HepG2 (cell line): ENCODE results near the gene GEMIN2. TPM values are rescaled to one million over a fixed set of nuclear protein-coding genes. Genes with fewer than 3 reads are reported as not detected.

Experiments used
- ARID2 ChIP-seq: sonication (generic); formaldehyde crosslinking; IDR thresholded peaks from 2 replicates; pipeline ENCODE4 v1.8.1; 2022; ENCODE audit warnings: mild to moderate bottlenecking, missing genetic modification reagents, borderline replicate concordance
- ELF1 ChIP-seq: sonication (generic); formaldehyde crosslinking; IDR thresholded peaks from 2 replicates; pipeline ENCODE4 v1.4.0; 2020; ENCODE audit warnings: missing genetic modification reagents
- FOXJ3 ChIP-seq: sonication (generic); formaldehyde crosslinking; IDR thresholded peaks from 2 replicates; pipeline ENCODE4 v1.4.0; 2020; ENCODE audit warnings: missing genetic modification reagents, mild to moderate bottlenecking, borderline replicate concordance
- GABPA ChIP-seq, 2 experiments: IDR thresholded peaks; 2 replicates each; pipeline ENCODE4 v1.6.1; 2011 to 2016; ENCODE audit warnings: low read depth in 2 of 2, low read length in 1 of 2, missing biosample characterization in 1 of 2, missing genetic modification characterization in 1 of 2
- IKZF1 ChIP-seq: fragments of 450-650 bp; IDR thresholded peaks from 2 replicates; pipeline ENCODE4 v1.7.1; 2016
- MXD4 ChIP-seq: IDR thresholded peaks from 2 replicates; pipeline ENCODE4 v1.6.1; 2016; ENCODE audit warnings: mild to moderate bottlenecking, missing biosample characterization, missing genetic modification reagents
- MXI1 ChIP-seq: IDR thresholded peaks from 3 replicates; pipeline ENCODE4 v1.6.1; 2012; ENCODE audit warnings: low read depth, low read length, inconsistent platforms, borderline replicate concordance
- MZF1 ChIP-seq: sonication (generic); formaldehyde crosslinking; IDR thresholded peaks from 2 replicates; pipeline ENCODE4 v1.8.1; 2023; ENCODE audit warnings: mild to moderate bottlenecking, missing genetic modification reagents, borderline replicate concordance
- THYN1 ChIP-seq: sonication (generic); formaldehyde crosslinking; IDR thresholded peaks from 2 replicates; pipeline ENCODE4 v1.8.1; 2023; ENCODE audit warnings: low read depth, mild to moderate bottlenecking, moderate library complexity, missing genetic modification reagents, borderline replicate concordance
- ZMYM4 ChIP-seq: sonication (generic); formaldehyde crosslinking; IDR thresholded peaks from 2 replicates; pipeline ENCODE4 v1.8.1; 2023; ENCODE audit warnings: mild to moderate bottlenecking, missing genetic modification reagents
- ZNF121 ChIP-seq: sonication (generic); formaldehyde crosslinking; IDR thresholded peaks from 2 replicates; pipeline ENCODE4 v1.5.0; 2020; ENCODE audit warnings: mild to moderate bottlenecking, missing genetic modification reagents
- ZNF333 ChIP-seq: sonication (generic); formaldehyde crosslinking; IDR thresholded peaks from 2 replicates; pipeline ENCODE4 v1.4.0; 2020; ENCODE audit warnings: mild to moderate bottlenecking, missing genetic modification reagents, borderline replicate concordance
- ZNF343 ChIP-seq: sonication (generic); formaldehyde crosslinking; IDR thresholded peaks from 2 replicates; pipeline ENCODE4 v1.4.0; 2020; ENCODE audit warnings: mild to moderate bottlenecking, missing genetic modification reagents
- ZNF44 ChIP-seq: sonication (generic); formaldehyde crosslinking; IDR thresholded peaks from 2 replicates; pipeline ENCODE4 v1.5.1; 2020; ENCODE audit warnings: mild to moderate bottlenecking, missing genetic modification reagents
- ZNF441 ChIP-seq: sonication (generic); formaldehyde crosslinking; IDR thresholded peaks from 2 replicates; pipeline ENCODE4 v1.7.0; 2021; ENCODE audit warnings: missing genetic modification reagents, borderline replicate concordance
- ZNF775 ChIP-seq: sonication (generic); formaldehyde crosslinking; IDR thresholded peaks from 2 replicates; pipeline ENCODE4 v1.4.0; 2020; ENCODE audit warnings: missing genetic modification reagents, mild to moderate bottlenecking, moderate library complexity, borderline replicate concordance
- ZNF777 ChIP-seq: sonication (generic); formaldehyde crosslinking; IDR thresholded peaks from 2 replicates; pipeline ENCODE4 v1.4.0; 2020; ENCODE audit warnings: missing genetic modification reagents
- polyA plus RNA-seq, 8 experiments: library from polyadenylated mRNA; depleted of rRNA in 3 of 8; stranded (reverse) in 7 of 8; unstranded in 1 of 8; fragments of >200 nt; fragmentation: Illumina TruSeq in 4 of 8; extraction: Trizol in 4 of 8; gene quantifications; 2 replicates each; pipeline versions ENCODE4 v1.2.1 to v1.2.3, GENCODE V29; 2011 to 2016; ENCODE audit warnings: low read depth in 4 of 8, missing spikeins in 1 of 8, mixed read lengths in 1 of 8; ENCODE audit not compliant: insufficient read depth in 1 of 8
- total RNA-seq, 5 experiments: library from RNA; depleted of rRNA; stranded (reverse); fragments of >200 nt; fragmentation: Illumina TruSeq; extraction: Trizol; gene quantifications; 2 replicates each; pipeline ENCODE4 v1.2.3, GENCODE V29; 2016; ENCODE audit warnings: low read depth in 1 of 5
- TF ChIP-seq, protein P1 (sequence below): sonication (generic); formaldehyde crosslinking; IDR thresholded peaks from 2 replicates; pipeline ENCODE4 v1.9.0; 2021; ENCODE audit warnings: missing genetic modification reagents, borderline replicate concordance
- TF ChIP-seq, protein P2 (sequence below): sonication (generic); formaldehyde crosslinking; IDR thresholded peaks from 2 replicates; pipeline ENCODE4 v1.8.1; 2023; ENCODE audit warnings: missing genetic modification reagents, inconsistent platforms, borderline replicate concordance
- TF ChIP-seq, protein P3 (sequence below): sonication (generic); formaldehyde crosslinking; IDR thresholded peaks from 2 replicates; pipeline ENCODE4 v1.4.0; 2020; ENCODE audit warnings: missing genetic modification reagents, borderline replicate concordance
- TF ChIP-seq, protein P4 (sequence below): sonication (generic); formaldehyde crosslinking; IDR thresholded peaks from 2 replicates; pipeline ENCODE4 v1.8.0; 2022; ENCODE audit warnings: missing genetic modification reagents, low read depth, mild to moderate bottlenecking, borderline replicate concordance
- TF ChIP-seq, protein P5 (sequence below): sonication (generic); formaldehyde crosslinking; IDR thresholded peaks from 2 replicates; pipeline ENCODE4 v1.8.0; 2022; ENCODE audit warnings: mild to moderate bottlenecking, missing genetic modification reagents, borderline replicate concordance

GEMIN2 gene
- total and polyA plus RNA-seq, 2 of the 13 experiments (the other 11 are each of a cell fraction or from before 2014, with no cell fraction given), result 54.8 to 110 TPM

DNA sequence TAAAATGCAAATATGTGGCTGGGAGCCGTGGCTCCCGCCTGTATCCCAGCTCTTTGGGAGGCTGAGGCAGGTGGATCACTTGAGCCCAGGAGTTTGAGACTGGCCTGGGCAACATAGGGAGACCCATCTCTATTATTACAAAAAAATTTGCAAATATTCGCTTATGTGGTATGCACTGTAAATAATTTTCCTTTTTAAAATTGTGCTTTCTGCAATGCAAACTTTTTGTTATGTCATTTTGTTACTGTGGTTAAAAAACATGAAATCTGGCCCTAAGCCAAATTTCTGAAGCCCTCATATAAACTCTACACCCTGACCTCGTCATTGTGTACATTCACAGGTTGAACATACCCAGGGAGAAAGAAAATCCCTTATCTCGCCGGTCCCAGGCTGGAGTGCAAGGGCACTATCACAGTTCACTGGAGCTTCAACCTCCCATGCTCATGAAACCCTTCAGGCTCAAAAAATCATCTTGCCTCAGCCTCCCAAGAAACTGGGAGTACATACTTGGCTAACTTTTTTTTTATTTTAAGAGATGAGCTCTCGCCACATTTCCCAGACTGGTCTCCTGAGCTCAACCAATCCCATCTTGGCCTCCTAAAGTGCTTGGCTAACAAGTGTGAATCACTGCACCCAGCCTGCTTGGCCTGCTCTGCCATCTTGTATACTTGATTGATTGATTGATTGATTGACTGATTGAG lies 31.3 kb downstream of the GEMIN2 start (continued):
- TF ChIP-seq MXD4 (CRISPR knock-in tag), result peak; percentile 26; the same call in 1 of the 2 replicates
- TF ChIP-seq, protein P1, sequence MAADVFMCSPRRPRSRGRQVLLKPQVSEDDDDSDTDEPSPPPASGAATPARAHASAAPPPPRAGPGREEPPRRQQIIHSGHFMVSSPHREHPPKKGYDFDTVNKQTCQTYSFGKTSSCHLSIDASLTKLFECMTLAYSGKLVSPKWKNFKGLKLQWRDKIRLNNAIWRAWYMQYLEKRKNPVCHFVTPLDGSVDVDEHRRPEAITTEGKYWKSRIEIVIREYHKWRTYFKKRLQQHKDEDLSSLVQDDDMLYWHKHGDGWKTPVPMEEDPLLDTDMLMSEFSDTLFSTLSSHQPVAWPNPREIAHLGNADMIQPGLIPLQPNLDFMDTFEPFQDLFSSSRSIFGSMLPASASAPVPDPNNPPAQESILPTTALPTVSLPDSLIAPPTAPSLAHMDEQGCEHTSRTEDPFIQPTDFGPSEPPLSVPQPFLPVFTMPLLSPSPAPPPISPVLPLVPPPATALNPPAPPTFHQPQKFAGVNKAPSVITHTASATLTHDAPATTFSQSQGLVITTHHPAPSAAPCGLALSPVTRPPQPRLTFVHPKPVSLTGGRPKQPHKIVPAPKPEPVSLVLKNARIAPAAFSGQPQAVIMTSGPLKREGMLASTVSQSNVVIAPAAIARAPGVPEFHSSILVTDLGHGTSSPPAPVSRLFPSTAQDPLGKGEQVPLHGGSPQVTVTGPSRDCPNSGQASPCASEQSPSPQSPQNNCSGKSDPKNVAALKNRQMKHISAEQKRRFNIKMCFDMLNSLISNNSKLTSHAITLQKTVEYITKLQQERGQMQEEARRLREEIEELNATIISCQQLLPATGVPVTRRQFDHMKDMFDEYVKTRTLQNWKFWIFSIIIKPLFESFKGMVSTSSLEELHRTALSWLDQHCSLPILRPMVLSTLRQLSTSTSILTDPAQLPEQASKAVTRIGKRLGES, result no peak
- TF ChIP-seq, protein P2, sequence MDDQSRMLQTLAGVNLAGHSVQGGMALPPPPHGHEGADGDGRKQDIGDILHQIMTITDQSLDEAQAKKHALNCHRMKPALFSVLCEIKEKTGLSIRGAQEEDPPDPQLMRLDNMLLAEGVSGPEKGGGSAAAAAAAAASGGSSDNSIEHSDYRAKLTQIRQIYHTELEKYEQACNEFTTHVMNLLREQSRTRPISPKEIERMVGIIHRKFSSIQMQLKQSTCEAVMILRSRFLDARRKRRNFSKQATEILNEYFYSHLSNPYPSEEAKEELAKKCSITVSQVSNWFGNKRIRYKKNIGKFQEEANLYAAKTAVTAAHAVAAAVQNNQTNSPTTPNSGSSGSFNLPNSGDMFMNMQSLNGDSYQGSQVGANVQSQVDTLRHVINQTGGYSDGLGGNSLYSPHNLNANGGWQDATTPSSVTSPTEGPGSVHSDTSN (CRISPR knock-in tag), result no peak
- TF ChIP-seq ZNF441 (CRISPR knock-in tag), result peak; percentile 70; the same call in 1 of the 2 replicates
- TF ChIP-seq ZNF777 (CRISPR knock-in tag), result no peak
- peak; percentile 61; the same call in 1 of the 2 replicates for TF ChIP-seq ZNF121 (CRISPR knock-in tag)
- TF ChIP-seq MXI1, result peak; percentile 41; the same call in 1 of the 3 replicates
- TF ChIP-seq ARID2 (CRISPR knock-in tag), result no peak
- 0 out of 2 replicates have a peak, but pooled peaks have one; percentile 2 for TF ChIP-seq ZNF775
- TF ChIP-seq ZMYM4 (CRISPR knock-in tag), result peak; percentile 70
- no peak for TF ChIP-seq GABPA (IDR thresholded peaks at IDR 0.05; ENCODE audit: low read depth, low read length)
- TF ChIP-seq GABPA (CRISPR knock-in tag; IDR thresholded peaks at IDR 0.05; ENCODE audit: low read depth), result peak; percentile 55
- no peak; the same call in 1 of the 2 replicates for TF ChIP-seq ELF1
- no peak for TF ChIP-seq ZNF44 (CRISPR knock-in tag)
- TF ChIP-seq, protein P3, sequence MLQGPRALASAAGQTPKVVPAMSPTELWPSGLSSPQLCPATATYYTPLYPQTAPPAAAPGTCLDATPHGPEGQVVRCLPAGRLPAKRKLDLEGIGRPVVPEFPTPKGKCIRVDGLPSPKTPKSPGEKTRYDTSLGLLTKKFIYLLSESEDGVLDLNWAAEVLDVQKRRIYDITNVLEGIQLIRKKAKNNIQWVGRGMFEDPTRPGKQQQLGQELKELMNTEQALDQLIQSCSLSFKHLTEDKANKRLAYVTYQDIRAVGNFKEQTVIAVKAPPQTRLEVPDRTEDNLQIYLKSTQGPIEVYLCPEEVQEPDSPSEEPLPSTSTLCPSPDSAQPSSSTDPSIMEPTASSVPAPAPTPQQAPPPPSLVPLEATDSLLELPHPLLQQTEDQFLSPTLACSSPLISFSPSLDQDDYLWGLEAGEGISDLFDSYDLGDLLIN (CRISPR knock-in tag), result no peak
- TF ChIP-seq IKZF1, result no peak
- no peak for TF ChIP-seq THYN1 (CRISPR knock-in tag)
- peak; percentile 97 for TF ChIP-seq ZNF333 (CRISPR knock-in tag)
- TF ChIP-seq, protein P4, sequence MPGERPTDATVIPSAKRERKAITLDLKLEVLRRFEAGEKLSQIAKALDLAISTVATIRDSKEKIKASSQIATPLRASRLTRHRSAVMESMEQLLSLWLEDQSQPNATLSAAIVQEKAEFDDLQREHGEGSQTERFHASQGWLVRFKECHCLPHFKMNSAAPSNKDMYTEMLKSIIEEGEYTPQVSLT (CRISPR knock-in tag), result peak; percentile 79; the same call in 1 of the 2 replicates
- TF ChIP-seq FOXJ3 (CRISPR knock-in tag), result peak; percentile 85; the same call in 1 of the 2 replicates
- TF ChIP-seq, protein P5, sequence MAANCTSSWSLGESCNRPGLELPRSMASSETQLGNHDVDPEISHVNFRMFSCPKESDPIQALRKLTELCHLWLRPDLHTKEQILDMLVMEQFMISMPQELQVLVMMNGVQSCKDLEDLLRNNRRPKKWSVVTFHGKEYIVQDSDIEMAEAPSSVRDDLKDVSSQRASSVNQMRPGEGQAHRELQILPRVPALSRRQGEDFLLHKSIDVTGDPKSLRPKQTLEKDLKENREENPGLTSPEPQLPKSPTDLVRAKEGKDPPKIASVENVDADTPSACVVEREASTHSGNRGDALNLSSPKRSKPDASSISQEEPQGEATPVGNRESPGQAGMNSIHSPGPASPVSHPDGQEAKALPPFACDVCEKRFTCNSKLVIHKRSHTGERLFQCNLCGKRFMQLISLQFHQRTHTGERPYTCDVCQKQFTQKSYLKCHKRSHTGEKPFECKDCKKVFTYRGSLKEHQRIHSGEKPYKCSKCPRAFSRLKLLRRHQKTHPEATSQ (CRISPR knock-in tag), result no peak
- no peak for TF ChIP-seq ZNF343 (CRISPR knock-in tag)
- no peak for TF ChIP-seq MZF1 (CRISPR knock-in tag)
